Tibial nerve (tissue), 4 donors: Measurements from ENCODE around the gene TNFRSF21. TPM values are rescaled to one million over a fixed set of nuclear protein-coding genes. Genes with fewer than 3 reads are reported as not detected.

Source experiments
- DNase-seq, 2 donors: peaks; one replicate each; pipeline ENCODE4 v3.0.0-alpha.2; 2019; ENCODE audit warnings: low spot score in 2 of 2
- H3K27ac ChIP-seq, 4 donors: fragments of 200-600 bp; sonication (generic) in 3 of 4; one replicate each; pipeline ENCODE4 v1.5.1; 2017 to 2019; ENCODE audit warnings: mild to moderate bottlenecking in 1 of 4
- H3K27me3 ChIP-seq, 2 donors: fragments of 200-600 bp; sonication (generic) in 1 of 2; one replicate each; pipeline versions ENCODE4 v1.5.1 to v1.6.0; 2017 to 2019
- H3K36me3 ChIP-seq, 3 donors: fragments of 200-600 bp; sonication (generic); one replicate each; pipeline ENCODE4 v1.5.1; 2018 to 2019
- H3K4me1 ChIP-seq, 4 donors: fragments of 200-600 bp; sonication (generic) in 3 of 4; one replicate each; pipeline ENCODE4 v1.5.1; 2017 to 2019
- H3K4me3 ChIP-seq, 4 donors: fragments of 200-600 bp; sonication (generic) in 3 of 4; one replicate each; pipeline ENCODE4 v1.5.1; 2017 to 2019; ENCODE audit warnings: mild to moderate bottlenecking in 1 of 4, moderate library complexity in 1 of 4
- H3K9me3 ChIP-seq, 4 donors: fragments of 200-600 bp; sonication (generic) in 3 of 4; one replicate each; pipeline ENCODE4 v1.5.1; 2017 to 2019
- EP300 ChIP-seq, 2 donors: sonication (generic); formaldehyde crosslinking; IDR thresholded peaks; one replicate each; pipeline ENCODE4 v1.6.1; 2017; ENCODE audit warnings: antibody characterized with exemption in 2 of 2, mild to moderate bottlenecking in 1 of 2
- POLR2A ChIP-seq, 2 donors: fragments of 450-650 bp; IDR thresholded peaks; one replicate each; pipeline ENCODE4 v1.6.1; 2017; ENCODE audit warnings: antibody characterized with exemption in 2 of 2, mild to moderate bottlenecking in 2 of 2, moderate library complexity in 2 of 2
- WGBS, 2 donors: methylation state at CpG; one replicate each; pipeline ENCODE4 v1.1.5; 2018; 5-methylcytosine and 5-hydroxymethylcytosine counted together
- total RNA-seq, 4 donors: library from RNA; depleted of rRNA; stranded (reverse); fragments of >200 nt; gene quantifications; one replicate each; pipeline ENCODE4 v1.1.0, GENCODE V29; 2016
- TF ChIP-seq, protein P1 (sequence below), 5 experiments: fragments of 200-600 bp in 3 of 5; fragments of 450-650 bp in 2 of 5; sonication (generic) in 3 of 5; IDR thresholded peaks; one replicate each; pipeline ENCODE4 v1.5.1; 2016 to 2019; ENCODE audit warnings: antibody characterized with exemption in 5 of 5, mild to moderate bottlenecking in 3 of 5, moderate library complexity in 2 of 5

TNFRSF21 gene
- total RNA-seq, 4 donors from 2014 or later: 5.7 to 8.0 (median 7.6) TPM

DNA sequence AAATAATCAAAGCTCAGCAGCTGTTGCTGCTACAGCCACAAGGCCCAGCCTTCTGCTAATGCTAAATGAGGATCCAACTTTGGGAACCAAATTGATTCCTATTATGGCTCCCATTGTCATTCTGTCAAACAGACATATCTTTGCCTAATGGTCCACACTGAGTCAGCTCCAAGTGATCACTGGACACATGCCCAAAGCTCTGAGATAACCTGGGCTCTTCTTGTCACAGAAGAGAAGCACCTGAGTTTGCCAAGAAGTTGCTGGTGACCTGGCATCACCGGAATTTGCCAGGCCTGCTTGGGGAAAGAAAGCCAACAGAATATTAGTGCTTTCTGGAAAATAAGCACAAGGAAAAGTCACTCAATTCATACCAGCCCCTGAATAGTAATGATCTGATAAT lies 5.8 kb downstream of the TNFRSF21 start:
- no peak overlapping the region for H3K27ac ChIP-seq
- WGBS, 2 donors: 87 to 93% methylated on average over 1 of the region's 1 CpG
- H3K4me1 ChIP-seq: peaks cover 0 to 9% (median 6%) of the 10 kb centered on the region in 4 donors
- TF ChIP-seq, protein P1, sequence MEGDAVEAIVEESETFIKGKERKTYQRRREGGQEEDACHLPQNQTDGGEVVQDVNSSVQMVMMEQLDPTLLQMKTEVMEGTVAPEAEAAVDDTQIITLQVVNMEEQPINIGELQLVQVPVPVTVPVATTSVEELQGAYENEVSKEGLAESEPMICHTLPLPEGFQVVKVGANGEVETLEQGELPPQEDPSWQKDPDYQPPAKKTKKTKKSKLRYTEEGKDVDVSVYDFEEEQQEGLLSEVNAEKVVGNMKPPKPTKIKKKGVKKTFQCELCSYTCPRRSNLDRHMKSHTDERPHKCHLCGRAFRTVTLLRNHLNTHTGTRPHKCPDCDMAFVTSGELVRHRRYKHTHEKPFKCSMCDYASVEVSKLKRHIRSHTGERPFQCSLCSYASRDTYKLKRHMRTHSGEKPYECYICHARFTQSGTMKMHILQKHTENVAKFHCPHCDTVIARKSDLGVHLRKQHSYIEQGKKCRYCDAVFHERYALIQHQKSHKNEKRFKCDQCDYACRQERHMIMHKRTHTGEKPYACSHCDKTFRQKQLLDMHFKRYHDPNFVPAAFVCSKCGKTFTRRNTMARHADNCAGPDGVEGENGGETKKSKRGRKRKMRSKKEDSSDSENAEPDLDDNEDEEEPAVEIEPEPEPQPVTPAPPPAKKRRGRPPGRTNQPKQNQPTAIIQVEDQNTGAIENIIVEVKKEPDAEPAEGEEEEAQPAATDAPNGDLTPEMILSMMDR (IDR thresholded peaks at IDR 0.05): no peak
- TF ChIP-seq EP300 (IDR thresholded peaks at IDR 0.05): no peak
- TF ChIP-seq POLR2A (IDR thresholded peaks at IDR 0.05): no peak
- H3K36me3 ChIP-seq: no peaks in the 10 kb centered on the region
- no peaks in the 10 kb centered on the region for H3K9me3 ChIP-seq
- no peak for DNase-seq
- no peak overlapping the region for H3K4me3 ChIP-seq
- peaks cover 0 to 32% of the 10 kb centered on the region in 2 donors for H3K27me3 ChIP-seq

DNA sequence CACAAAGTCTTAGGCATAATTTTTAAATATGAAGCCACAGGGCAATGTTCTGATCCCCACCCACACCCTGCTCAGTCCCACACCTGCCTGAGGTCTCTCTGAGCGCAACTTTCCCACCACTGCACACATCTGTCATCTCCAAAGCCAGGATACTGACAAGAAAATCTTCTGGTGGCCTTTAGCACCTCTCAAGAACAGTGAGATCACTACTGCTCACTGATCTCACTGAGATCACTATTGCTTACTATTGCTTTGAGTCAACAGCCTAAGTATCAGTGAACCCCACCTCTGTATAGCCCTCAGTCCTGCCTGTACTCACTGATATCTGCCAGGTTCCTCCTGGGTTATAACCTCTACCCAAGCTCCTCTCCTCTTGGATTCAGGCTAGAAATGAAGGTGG lies 6.4 kb downstream of the TNFRSF21 start:
- Histone ChIP-seq H3K4me3 (no peak overlapping the region), H3K4me1 (peaks cover 0 to 4% (median 2%) of the 10 kb centered on the region in 4 donors), H3K27ac (no peak overlapping the region), H3K27me3 (peaks cover 0 to 26% of the 10 kb centered on the region in 2 donors), H3K36me3 (no peaks in the 10 kb centered on the region), H3K9me3 (no peaks in the 10 kb centered on the region)
- TF ChIP-seq POLR2A (IDR thresholded peaks at IDR 0.05): no peak
- TF ChIP-seq, protein P1 (IDR thresholded peaks at IDR 0.05): no peak
- TF ChIP-seq EP300 (IDR thresholded peaks at IDR 0.05): no peak
- no peak for DNase-seq
- WGBS, 2 donors: 91 to 96% methylated on average over 1 of the region's 1 CpG

GRCh38 chr6:47302043-47302442 lies 7.7 kb downstream of the TNFRSF21 start:
- TF ChIP-seq EP300 (IDR thresholded peaks at IDR 0.05): no peak
- TF ChIP-seq POLR2A (IDR thresholded peaks at IDR 0.05): no peak
- TF ChIP-seq, protein P1 (IDR thresholded peaks at IDR 0.05): no peak
- H3K9me3 ChIP-seq: no peaks in the 10 kb centered on the region
- H3K27ac ChIP-seq: no peak overlapping the region
- H3K27me3 ChIP-seq: peaks cover 0 to 13% of the 10 kb centered on the region in 2 donors
- 79 to 81% methylated on average over 6 of the region's 6 CpGs for WGBS, 2 donors
- H3K4me1 ChIP-seq: no peaks in the 10 kb centered on the region
- H3K4me3 ChIP-seq: no peak overlapping the region
- H3K36me3 ChIP-seq: no peaks in the 10 kb centered on the region
- DNase-seq: no peak

DNA sequence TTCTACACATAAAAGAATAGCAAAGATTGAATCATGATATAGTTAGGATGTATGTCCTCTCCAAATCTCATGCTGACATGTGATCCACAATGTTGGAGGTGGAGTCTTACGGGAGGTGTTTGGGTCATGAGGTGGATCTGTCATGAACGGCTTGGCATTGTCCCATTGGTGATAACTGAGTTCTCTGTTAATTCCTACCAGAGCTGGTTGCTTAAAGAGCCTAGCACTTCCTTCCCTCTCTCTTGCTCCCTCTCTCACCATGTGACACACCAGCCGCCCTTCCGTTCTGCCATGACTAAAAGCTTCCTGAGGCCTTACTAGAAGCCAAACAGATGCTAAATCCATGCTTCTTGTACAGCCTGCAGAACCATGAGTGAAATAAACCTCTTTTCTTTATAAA lies 8.3 kb downstream of the TNFRSF21 start:
- Histone ChIP-seq H3K4me3 (no peak overlapping the region), H3K4me1 (no peaks in the 10 kb centered on the region), H3K27me3 (peaks cover 0 to 10% of the 10 kb centered on the region in 2 donors), H3K36me3 (no peaks in the 10 kb centered on the region), H3K27ac (no peak overlapping the region), H3K9me3 (no peaks in the 10 kb centered on the region)
- 86 to 94% methylated on average over 4 of the region's 4 CpGs for WGBS, 2 donors
- DNase-seq: no peak
- TF ChIP-seq, protein P1 (IDR thresholded peaks at IDR 0.05): no peak
- TF ChIP-seq EP300 (IDR thresholded peaks at IDR 0.05) (no peak), POLR2A (IDR thresholded peaks at IDR 0.05) (no peak)

DNA sequence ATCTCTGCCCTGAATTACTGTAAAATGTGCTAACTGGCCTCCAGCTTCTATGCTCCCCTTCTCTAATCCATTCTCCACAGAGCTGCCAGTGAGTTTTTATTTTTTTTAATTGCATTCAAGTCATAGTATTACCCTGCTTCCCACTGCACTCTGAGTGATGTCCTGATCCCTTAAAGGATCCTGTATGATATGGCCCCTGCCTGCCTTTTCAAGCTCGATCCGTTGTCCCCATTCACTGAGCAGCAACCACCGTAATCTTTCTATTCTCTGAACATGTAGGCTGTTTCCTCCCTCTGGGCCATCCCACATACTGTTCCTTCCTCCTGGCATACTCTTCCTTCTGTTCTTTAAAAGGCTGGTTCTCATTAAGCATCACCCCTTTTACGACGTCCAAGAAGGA lies 9.3 kb downstream of the TNFRSF21 start:
- TF ChIP-seq EP300 (IDR thresholded peaks at IDR 0.05) (no peak), POLR2A (IDR thresholded peaks at IDR 0.05) (no peak)
- TF ChIP-seq, protein P1 (IDR thresholded peaks at IDR 0.05): no peak
- Histone ChIP-seq H3K36me3 (no peaks in the 10 kb centered on the region), H3K4me1 (no peaks in the 10 kb centered on the region), H3K9me3 (no peaks in the 10 kb centered on the region), H3K4me3 (no peak overlapping the region), H3K27ac (no peak overlapping the region), H3K27me3 (no peaks in the 10 kb centered on the region)
- WGBS, 2 donors: 87 to 88% methylated on average over 5 of the region's 5 CpGs
- no peak for DNase-seq
